Effector memory CD4-positive, alpha-beta T cell (primary cell): ENCODE data around the gene PXMP4.

Experiments used
- DNase-seq, 3 donors: peaks; one replicate each; pipeline ENCODE4 v3.0.0-alpha.2; 2020
- H3K27ac ChIP-seq: 2 replicates; pipeline ENCODE4 v1.7.0; 2013; ENCODE audit warnings: mild to moderate bottlenecking, low read length, moderate library complexity; ENCODE audit not compliant: insufficient read depth, poor library complexity, severe bottlenecking
- H3K27me3 ChIP-seq: replicated peaks from 2 replicates; pipeline ENCODE4 v1.7.0; 2013; ENCODE audit warnings: mild to moderate bottlenecking, low read length; ENCODE audit not compliant: insufficient read depth, control insufficient read depth, poor library complexity, severe bottlenecking
- H3K36me3 ChIP-seq: 2 replicates; pipeline ENCODE4 v1.7.0; 2013; ENCODE audit warnings: mild to moderate bottlenecking, low read length, moderate library complexity; ENCODE audit not compliant: control insufficient read depth, insufficient read depth
- H3K4me1 ChIP-seq: 2 replicates; pipeline ENCODE4 v1.7.0; 2013; ENCODE audit warnings: low read length, mild to moderate bottlenecking; ENCODE audit not compliant: control insufficient read depth, insufficient read depth, poor library complexity, severe bottlenecking
- H3K4me3 ChIP-seq: 2 replicates; pipeline ENCODE4 v1.7.0; 2013; ENCODE audit warnings: low read length, low read depth, mild to moderate bottlenecking; ENCODE audit not compliant: insufficient read depth, poor library complexity, severe bottlenecking
- H3K9me3 ChIP-seq: 2 replicates; pipeline ENCODE4 v1.7.0; 2013; ENCODE audit warnings: mild to moderate bottlenecking, low read length, moderate library complexity; ENCODE audit not compliant: control insufficient read depth

The PXMP4 gene

DNA sequence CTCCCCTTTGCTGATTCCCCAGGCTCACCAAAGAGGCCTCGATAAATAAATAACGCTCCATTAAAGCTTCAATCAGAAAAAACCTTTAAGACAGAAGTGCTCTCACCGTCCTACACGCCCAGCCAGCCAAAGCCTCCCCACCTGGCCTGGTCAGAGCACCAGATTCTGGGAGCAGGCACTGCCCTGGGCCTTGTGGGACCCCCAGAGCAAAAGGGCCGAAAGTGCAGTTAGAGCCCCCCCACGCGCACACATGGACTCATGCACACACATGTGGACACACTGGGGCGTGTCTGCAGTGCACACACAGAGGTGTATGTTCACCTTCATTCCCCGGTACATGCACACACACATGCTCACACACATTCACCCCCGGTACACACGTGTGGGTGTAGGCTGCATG is 44.0 kb downstream of the PXMP4 start:
- Histone ChIP-seq H3K4me3 (no peak overlapping the region), H3K27ac (no peak overlapping the region), H3K36me3 (no peaks in the 10 kb centered on the region), H3K27me3 (no peaks in the 10 kb centered on the region), H3K9me3 (no peaks in the 10 kb centered on the region), H3K4me1 (peaks cover 31% of the 10 kb centered on the region)
- no peak for DNase-seq

DNA sequence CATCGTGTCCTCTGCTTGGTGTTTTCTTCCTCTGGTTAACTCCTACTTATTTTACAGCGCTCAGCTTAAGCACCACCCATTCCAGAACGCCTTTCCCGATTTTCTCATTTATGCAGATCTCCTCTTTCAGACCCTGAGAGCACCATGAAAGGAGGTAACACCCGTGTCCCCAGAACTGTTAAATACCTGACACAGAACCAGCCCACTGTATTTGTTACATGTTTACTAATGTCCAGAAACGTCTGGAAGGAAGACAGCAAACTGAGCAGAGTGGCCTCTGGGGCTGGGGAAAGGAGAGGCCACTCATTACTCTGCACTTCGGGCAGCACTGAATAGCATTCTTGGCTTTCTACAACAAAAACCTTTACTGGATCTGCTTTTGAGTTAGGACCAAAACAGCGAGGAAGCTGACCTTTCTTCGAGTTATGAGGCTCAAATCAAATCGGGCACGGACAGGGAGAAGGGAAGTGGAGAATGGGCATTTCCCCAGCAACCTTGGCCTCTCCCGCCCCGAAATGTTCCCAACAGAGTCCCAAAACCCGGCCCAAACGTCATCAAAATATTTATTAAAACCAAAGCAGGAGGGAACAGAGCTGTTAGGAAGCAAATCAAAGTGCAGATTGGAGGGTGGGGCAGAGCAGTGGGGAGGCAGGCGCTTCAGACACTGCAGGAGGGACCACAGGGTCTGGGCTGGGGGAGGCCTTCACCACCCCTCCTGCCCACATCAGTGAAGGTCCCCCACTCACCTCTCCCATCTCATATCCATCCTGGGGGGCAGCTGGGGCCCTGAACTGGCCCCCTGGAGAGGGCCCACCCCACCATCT is 44.8 kb downstream of the PXMP4 start:
- Histone ChIP-seq H3K36me3 (no peaks in the 10 kb centered on the region), H3K27me3 (no peaks in the 10 kb centered on the region), H3K4me1 (peaks cover 31% of the 10 kb centered on the region), H3K27ac (no peak overlapping the region), H3K9me3 (no peaks in the 10 kb centered on the region), H3K4me3 (no peak overlapping the region)
- DNase-seq = no peak

DNA sequence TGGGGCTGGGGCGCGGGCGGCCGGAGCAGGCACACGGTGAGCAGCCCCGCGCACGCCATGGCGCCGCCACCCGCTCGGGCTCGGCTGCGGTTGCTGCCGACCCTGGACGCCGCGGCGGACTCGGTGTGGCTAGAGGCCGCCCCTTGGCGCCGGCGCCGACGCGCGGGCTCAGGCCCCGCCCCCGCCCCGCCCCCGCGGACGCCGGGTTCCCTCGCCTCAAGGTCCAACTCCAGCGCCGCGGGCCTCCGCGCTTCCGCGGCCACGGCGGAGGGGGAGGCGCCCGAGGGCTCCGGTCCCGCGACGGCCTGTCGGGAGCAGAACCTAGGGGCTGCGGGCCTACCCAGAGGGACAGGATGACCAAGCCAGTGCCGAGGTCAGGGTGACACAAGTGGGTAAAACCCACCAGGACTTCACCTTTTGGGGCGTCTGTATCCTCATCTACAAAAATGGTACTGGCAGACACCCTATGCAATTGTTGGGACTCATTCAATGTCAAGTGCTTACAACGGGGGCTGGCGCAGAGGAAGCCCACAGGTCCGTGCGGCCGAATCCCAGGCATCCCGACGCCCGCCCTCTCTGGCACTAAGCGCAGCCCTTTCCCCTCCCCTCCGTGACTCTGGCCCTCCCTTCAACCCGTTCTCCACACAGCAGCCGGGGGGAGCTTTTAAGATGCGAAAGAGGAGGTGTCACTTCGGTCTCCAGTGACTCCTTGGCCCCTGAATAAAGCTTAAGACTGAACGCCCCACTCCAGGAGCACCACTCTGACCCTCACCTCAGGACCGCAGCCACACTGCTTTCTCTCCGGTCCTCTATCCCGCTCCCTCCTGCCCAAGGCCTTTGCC is 45.6 kb downstream of the PXMP4 start, which contains the start of gene NECAB3:
Gene NECAB3 (minus strand): TSS at position 135 of the 842 bp plus-strand sequence. CDS start 76 bp downstream, at position 59.
- peak within 1 kb of the TSS; percentile 58 for H3K4me3 ChIP-seq
- peak; percentile 51 to 59 (median 52) for DNase-seq

DNA sequence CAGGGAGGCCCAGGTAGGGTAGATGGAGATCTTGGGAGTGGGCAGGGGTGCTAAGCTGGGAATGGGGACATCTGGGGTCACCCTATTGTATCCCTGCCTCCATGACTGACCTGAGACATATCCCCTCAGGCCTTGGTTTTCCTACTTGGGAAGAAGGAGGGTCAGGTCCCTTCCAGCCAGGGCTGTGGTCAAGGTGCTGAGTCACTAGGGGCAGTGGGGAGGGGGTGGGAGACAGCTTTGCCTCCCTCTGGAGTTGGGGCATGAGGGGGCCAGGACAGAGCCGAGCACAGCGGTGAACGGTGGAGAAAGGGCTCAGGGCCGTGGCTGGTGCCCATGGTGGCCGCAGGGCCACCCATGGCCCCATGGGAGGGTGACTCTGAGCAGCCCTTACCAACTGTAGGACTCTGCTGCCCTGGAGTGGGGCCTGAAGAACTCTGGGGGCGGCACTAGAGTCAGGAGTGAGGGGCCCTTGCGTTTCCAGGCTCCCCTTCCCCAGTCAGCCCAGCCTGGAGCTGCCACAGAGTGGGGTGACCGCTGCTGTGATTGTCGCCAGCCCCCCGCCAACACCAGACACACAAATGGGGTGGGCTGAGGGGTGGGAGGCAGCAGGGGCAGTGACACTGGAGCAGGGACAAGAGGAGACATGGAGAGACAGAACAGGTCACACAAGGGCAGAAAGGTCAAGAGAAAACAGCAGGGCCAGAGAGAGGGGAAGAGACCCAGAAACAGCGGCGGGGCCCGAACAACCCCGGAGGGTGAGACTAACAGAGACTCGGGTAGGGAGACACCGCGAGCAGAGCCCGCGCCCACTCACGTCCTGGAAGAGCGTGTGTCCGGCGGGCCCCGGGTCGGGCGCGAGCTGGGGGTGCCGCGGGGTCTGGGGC is 46.5 kb downstream of the PXMP4 start:
- Histone ChIP-seq H3K4me1 (peaks cover 18% of the 10 kb centered on the region), H3K36me3 (no peaks in the 10 kb centered on the region), H3K27me3 (no peaks in the 10 kb centered on the region), H3K9me3 (no peaks in the 10 kb centered on the region), H3K27ac (peak overlapping the region; percentile 23), H3K4me3 (peak overlapping the region; percentile 58)
- DNase-seq = no peak

More for the DNA sequence above, 45.6 kb downstream of the PXMP4 start, which contains the start of gene NECAB3:
- Histone ChIP-seq H3K9me3 (no peaks in the 10 kb centered on the region), H3K36me3 (no peaks in the 10 kb centered on the region), H3K27ac (peak within 1 kb of the TSS; percentile 23), H3K27me3 (no peaks in the 10 kb centered on the region), H3K4me1 (peaks cover 23% of the 10 kb centered on the region)

DNA sequence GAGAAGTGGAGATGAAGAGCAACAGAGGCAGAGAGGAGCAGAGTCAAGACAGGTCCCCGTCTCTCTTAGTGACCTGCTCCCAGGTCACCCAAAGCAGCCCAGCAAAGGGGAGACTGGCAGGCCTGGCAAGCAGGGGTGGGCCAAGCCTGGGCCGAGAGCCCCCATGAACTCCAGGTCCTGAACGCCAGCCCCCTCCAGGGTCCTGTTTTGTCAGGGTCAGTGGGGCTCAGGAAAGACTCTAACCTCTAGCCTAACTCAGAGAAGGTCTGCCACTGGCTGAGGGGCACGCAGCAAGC is 47.0 kb downstream of the PXMP4 start:
- no peak for DNase-seq
- no peak overlapping the region for H3K27ac ChIP-seq
- no peak overlapping the region for H3K4me3 ChIP-seq
- peaks cover 16% of the 10 kb centered on the region for H3K4me1 ChIP-seq
- H3K9me3 ChIP-seq = no peaks in the 10 kb centered on the region
- no peaks in the 10 kb centered on the region for H3K27me3 ChIP-seq
- no peaks in the 10 kb centered on the region for H3K36me3 ChIP-seq

DNA sequence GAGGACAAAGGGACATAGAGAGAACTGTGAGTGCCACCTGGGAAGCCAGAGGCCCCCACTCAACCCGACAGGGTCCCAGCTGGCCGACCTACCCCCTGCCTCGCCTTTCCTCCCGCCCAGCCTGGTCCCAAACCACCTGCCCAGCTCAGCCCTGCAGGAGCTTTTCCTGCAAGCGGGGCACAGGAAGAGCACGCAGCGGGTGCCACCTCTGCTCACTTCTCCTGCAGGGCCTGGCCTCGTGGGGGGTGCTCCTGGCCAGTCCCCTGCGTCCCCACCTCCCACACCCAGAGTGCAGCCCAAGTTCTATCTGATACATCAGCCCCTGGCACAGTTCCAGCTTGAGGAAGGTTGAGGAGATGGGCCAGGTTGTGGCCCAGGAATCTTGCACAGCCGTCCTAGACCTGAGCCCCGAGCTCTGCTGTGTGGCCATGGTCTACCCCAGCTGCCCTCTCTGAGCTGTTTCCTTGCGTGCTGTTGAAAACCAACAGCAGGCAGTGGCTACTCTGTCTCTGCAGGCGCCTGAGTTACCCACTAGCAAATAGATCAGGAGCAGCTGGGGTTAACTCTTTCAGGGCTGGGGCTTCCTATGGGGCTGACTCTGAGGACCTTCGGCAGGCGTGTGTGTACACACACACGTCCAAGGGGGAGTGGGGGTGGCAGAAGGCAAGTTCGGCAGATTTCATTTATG is 47.5 kb downstream of the PXMP4 start:
- Histone ChIP-seq H3K9me3 (no peaks in the 10 kb centered on the region), H3K4me1 (peaks cover 19% of the 10 kb centered on the region), H3K36me3 (no peaks in the 10 kb centered on the region), H3K4me3 (no peak overlapping the region), H3K27ac (no peak overlapping the region), H3K27me3 (no peaks in the 10 kb centered on the region)
- DNase-seq = no peak

DNA sequence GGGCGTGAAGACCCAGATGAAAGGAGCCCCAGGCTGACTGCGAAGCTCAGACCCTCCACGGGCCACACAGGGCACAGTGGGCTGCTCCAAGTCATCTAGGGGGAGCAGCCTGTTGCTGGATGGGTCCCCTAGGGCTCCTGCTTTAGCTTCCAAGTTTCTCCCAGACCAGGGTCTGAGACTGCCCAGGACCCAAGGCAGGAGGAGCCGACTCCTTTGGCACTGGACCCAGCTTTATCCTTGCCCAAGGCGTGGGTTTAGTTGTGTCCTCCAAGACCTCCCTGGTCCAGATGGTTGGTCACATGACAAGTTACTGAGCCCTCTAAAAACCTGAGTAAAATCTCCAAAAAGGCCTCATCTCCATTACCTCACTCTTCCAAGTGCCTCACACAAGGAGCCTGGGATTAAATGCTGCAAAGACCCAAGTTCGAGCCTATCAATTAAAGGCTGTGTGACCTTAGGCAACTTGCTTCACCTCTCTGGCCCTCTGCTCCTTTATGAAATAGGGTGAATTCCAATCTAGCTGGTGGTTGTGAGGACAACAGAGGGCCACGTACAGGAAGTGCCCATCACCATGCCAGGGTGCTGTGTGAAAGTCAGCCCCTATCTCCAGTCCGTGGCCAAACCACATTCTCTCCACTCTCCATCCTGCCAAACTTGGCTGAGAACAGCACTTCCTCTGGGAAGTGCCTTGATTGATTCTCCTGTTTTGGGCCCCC is 48.4 kb downstream of the PXMP4 start:
- Histone ChIP-seq H3K27ac (no peak overlapping the region), H3K27me3 (no peaks in the 10 kb centered on the region), H3K4me1 (peaks cover 21% of the 10 kb centered on the region), H3K9me3 (no peaks in the 10 kb centered on the region), H3K4me3 (no peak overlapping the region), H3K36me3 (no peaks in the 10 kb centered on the region)
- no peak for DNase-seq

DNA sequence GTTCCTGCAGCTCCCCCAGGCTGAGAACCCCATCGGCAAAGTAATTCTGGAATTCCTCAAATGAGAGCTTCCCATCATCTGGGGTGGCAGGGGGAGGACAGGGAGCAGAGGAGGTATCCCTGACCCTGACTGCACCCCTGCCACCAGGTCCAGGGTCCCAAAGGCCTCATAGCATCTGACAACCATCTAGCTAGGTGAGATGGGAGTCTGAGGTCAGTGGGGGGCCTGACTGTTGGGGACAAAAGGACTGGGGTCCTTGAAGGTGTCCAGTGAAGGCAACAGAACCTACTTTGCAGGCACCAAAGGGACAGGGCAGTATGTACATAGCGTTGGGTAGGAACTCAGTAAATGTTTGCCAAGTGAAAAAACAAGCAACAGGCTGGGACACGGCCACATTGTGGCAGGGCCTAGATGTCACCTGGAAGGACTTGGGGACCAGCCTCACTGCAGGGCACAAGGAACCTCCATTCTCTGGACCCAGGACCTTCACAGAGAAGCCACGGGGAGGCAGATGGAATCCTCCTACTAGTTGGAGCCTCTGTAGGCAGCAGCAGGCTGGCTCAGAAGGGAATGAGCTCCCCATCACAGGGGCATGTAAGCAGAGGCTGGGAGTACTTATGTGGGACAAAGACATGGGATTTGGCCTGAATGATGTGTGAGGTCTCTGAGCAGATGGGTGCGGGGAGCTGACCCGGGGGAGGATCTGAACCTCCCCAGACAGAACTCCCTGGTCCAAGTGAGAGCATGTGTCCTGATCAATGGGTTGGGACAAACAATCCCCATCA is 49.2 kb downstream of the PXMP4 start:
- no peak overlapping the region for H3K4me3 ChIP-seq
- H3K4me1 ChIP-seq = peaks cover 29% of the 10 kb centered on the region
- no peaks in the 10 kb centered on the region for H3K9me3 ChIP-seq

More for the DNA sequence above, 49.2 kb downstream of the PXMP4 start:
- Histone ChIP-seq H3K27ac (no peak overlapping the region), H3K36me3 (no peaks in the 10 kb centered on the region), H3K27me3 (no peaks in the 10 kb centered on the region)
- DNase-seq = no peak
